OCI-LY3 (cell line): ENCODE data around the gene TLE5.
"Not testable (repeated sequence)": the region's sequence is repeated elsewhere in the genome, so short reads cannot be mapped to it uniquely, and the experiment has no call there.

Source experiments
- H2AFZ ChIP-seq: fragments of 200-600, 300-600 bp; shearing (Covaris generic); 2 replicates; pipeline ENCODE4 v1.6.0; 2014; ENCODE audit warnings: antibody characterized with exemption, low read depth, low read length
- H3K27ac ChIP-seq: fragments of 200-600, 300-600 bp; sonication (generic); 2 replicates; pipeline ENCODE4 v1.5.1; 2014; ENCODE audit warnings: mild to moderate bottlenecking, low read length, moderate library complexity, mixed read lengths
- H3K27me3 ChIP-seq: fragments of 200-600, 300-600 bp; sonication (generic); 2 replicates; pipeline ENCODE4 v1.6.1; 2014; ENCODE audit warnings: low read depth, low read length, mixed read lengths
- H3K36me3 ChIP-seq: fragments of 200-600, 300-600 bp; sonication (generic); replicated peaks from 2 replicates; pipeline ENCODE3; 2014; ENCODE audit warnings: low read depth, low read length, mixed read lengths
- H3K4me1 ChIP-seq: fragments of 300-600, 200-600 bp; sonication (generic); 2 replicates; pipeline ENCODE4 v1.6.1; 2014; ENCODE audit warnings: low read length, mixed read lengths
- H3K4me2 ChIP-seq: fragments of 200-600, 300-600 bp; sonication (generic); 2 replicates; pipeline ENCODE4 v1.6.1; 2014; ENCODE audit warnings: low read length, mixed read lengths
- H3K4me3 ChIP-seq: fragments of 300-600, 200-600 bp; sonication (generic); 2 replicates; pipeline ENCODE4 v1.5.1; 2014; ENCODE audit warnings: antibody characterized with exemption, mild to moderate bottlenecking, low read length, moderate library complexity
- H3K79me2 ChIP-seq: fragments of 300-600, 200-600 bp; shearing (Covaris generic); 2 replicates; pipeline ENCODE4 v1.6.1; 2014; ENCODE audit warnings: mild to moderate bottlenecking, low read length, mixed read lengths
- H3K9ac ChIP-seq: fragments of 300-600, 200-600 bp; shearing (Covaris generic); 2 replicates; pipeline ENCODE4 v1.6.0; 2014; ENCODE audit warnings: mild to moderate bottlenecking, low read length, moderate library complexity
- H3K9me3 ChIP-seq: fragments of 200-600, 300-600 bp; shearing (Covaris generic); 2 replicates; pipeline ENCODE4 v1.6.1; 2014; ENCODE audit warnings: low read length, mixed read lengths; ENCODE audit not compliant: insufficient read depth
- H4K20me1 ChIP-seq: fragments of 200-600, 300-600 bp; sonication (generic); 2 replicates; pipeline ENCODE4 v1.6.1; 2016; ENCODE audit warnings: low read length, mixed read lengths; ENCODE audit not compliant: insufficient read depth
- EZH2phosphoT487 ChIP-seq: fragments of 200-600 bp; shearing (Covaris generic); IDR thresholded peaks from 2 replicates; pipeline ENCODE4 v1.6.1; 2018; ENCODE audit warnings: antibody characterized with exemption, mixed run types, low read depth
- TF ChIP-seq, protein P1 (sequence below): fragments of 200-600, 300-600 bp; sonication (generic); IDR thresholded peaks from 2 replicates; pipeline ENCODE4 v1.5.1; 2014; ENCODE audit warnings: antibody characterized with exemption, low read length, low read depth

TLE5 gene

DNA sequence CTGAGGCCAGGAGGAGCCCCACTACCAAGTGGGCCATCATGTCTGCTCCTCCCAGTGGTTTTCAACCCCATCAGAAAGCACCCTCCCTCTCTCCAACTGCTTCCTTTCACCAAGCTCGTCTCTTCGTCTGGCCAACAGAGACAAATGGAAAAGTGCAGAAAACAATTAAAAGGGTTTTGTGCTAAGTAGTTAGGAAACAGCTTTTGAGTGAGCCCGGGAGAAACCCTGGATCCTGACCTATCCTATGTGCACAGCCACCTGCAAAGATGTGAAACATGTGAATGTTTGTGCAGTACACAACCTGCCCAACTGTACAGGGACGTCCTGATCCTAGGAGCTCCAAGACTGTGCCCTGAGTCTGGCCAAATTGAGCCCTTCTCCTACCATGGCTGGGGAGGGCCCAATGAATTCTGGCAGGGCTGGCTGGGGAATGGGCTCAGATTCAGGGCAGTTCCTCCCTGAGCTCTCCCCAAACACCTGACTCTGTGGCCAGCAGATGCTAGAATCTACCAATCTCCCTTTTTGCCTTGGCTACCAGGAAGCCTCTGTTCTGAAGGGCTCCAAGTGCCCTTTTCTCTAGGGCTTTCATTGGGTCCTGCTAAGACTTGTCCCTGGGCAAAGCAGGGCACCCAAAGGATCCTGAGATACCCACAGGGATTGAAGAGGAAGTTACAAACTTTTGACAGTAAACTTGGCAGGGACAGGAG, 7.9 kb downstream of the TLE5 start:
- no peak overlapping the region for H3K4me3 ChIP-seq
- no peaks in the 10 kb centered on the region for H3K27me3 ChIP-seq
- H4K20me1 ChIP-seq = peaks cover 23% of the 10 kb centered on the region; the same call in 1 of the 2 replicates
- no peaks in the 10 kb centered on the region for H3K4me1 ChIP-seq
- no peak overlapping the region for H3K9ac ChIP-seq
- no peak overlapping the region for H3K4me2 ChIP-seq
- peaks cover 49% of the 10 kb centered on the region for H3K36me3 ChIP-seq
- no peak for TF ChIP-seq EZH2phosphoT487
- TF ChIP-seq, protein P1, sequence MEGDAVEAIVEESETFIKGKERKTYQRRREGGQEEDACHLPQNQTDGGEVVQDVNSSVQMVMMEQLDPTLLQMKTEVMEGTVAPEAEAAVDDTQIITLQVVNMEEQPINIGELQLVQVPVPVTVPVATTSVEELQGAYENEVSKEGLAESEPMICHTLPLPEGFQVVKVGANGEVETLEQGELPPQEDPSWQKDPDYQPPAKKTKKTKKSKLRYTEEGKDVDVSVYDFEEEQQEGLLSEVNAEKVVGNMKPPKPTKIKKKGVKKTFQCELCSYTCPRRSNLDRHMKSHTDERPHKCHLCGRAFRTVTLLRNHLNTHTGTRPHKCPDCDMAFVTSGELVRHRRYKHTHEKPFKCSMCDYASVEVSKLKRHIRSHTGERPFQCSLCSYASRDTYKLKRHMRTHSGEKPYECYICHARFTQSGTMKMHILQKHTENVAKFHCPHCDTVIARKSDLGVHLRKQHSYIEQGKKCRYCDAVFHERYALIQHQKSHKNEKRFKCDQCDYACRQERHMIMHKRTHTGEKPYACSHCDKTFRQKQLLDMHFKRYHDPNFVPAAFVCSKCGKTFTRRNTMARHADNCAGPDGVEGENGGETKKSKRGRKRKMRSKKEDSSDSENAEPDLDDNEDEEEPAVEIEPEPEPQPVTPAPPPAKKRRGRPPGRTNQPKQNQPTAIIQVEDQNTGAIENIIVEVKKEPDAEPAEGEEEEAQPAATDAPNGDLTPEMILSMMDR = no peak
- H3K9me3 ChIP-seq = no peaks in the 10 kb centered on the region
- H3K27ac ChIP-seq = no peak overlapping the region
- peaks cover 5% of the 10 kb centered on the region; the same call in 1 of the 2 replicates for H3K79me2 ChIP-seq
- no peak overlapping the region for H2AFZ ChIP-seq

- H3K4me2 ChIP-seq = no peak overlapping the region
- H4K20me1 ChIP-seq = peaks cover 22% of the 10 kb centered on the region; the same call in 1 of the 2 replicates
- no peak overlapping the region for H3K4me3 ChIP-seq
- no peak overlapping the region for H3K9ac ChIP-seq
- peaks cover 44% of the 10 kb centered on the region for H3K36me3 ChIP-seq
- H3K9me3 ChIP-seq = no peaks in the 10 kb centered on the region
- peaks cover 2% of the 10 kb centered on the region; the same call in 1 of the 2 replicates for H3K79me2 ChIP-seq
- H3K27ac ChIP-seq = no peak overlapping the region
- no peak overlapping the region for H2AFZ ChIP-seq
- no peaks in the 10 kb centered on the region for H3K4me1 ChIP-seq
- H3K27me3 ChIP-seq = no peaks in the 10 kb centered on the region
- no peak for TF ChIP-seq EZH2phosphoT487
- TF ChIP-seq, protein P1 = no peak
Measured at GRCh38 chr19:3053780-3054179, 8.5 kb downstream of the TLE5 start.

- Histone ChIP-seq H3K27ac (no peak overlapping the region), H3K27me3 (no peaks in the 10 kb centered on the region), H3K36me3 (peaks cover 39% of the 10 kb centered on the region), H3K4me1 (no peaks in the 10 kb centered on the region), H2AFZ (no peak overlapping the region), H3K79me2 (no peaks in the 10 kb centered on the region), H3K9ac (no peak overlapping the region), H3K9me3 (no peaks in the 10 kb centered on the region), H3K4me3 (no peak overlapping the region), H3K4me2 (no peak overlapping the region), H4K20me1 (peaks cover 16% of the 10 kb centered on the region; the same call in 1 of the 2 replicates)
- no peak for TF ChIP-seq EZH2phosphoT487
- TF ChIP-seq, protein P1 = no peak
Measured at GRCh38 chr19:3053218-3053621, 9.1 kb downstream of the TLE5 start.

- H3K4me2 ChIP-seq, H3K27me3 ChIP-seq, H3K9me3 ChIP-seq, H3K4me1 ChIP-seq, H3K9ac ChIP-seq, H3K27ac ChIP-seq, H4K20me1 ChIP-seq, H3K4me3 ChIP-seq, H3K79me2 ChIP-seq, H2AFZ ChIP-seq: not testable (repeated sequence)
- peaks cover 14% of the 10 kb centered on the region for H3K36me3 ChIP-seq
Measured at GRCh38 chr19:3050016-3050415, 12.3 kb downstream of the TLE5 start.
